ENCODE results near the gene THOC5. TPM values are rescaled to one million over a fixed set of nuclear protein-coding genes. Genes with fewer than 3 reads are reported as not detected.
A peak's percentile ranks its signal among the peaks of the same experiment; 100 is the strongest.

The THOC5 gene
- total RNA-seq, 6 experiments from 2014 or later = 11.9 to 17.4 (median 14.1) TPM

DNA sequence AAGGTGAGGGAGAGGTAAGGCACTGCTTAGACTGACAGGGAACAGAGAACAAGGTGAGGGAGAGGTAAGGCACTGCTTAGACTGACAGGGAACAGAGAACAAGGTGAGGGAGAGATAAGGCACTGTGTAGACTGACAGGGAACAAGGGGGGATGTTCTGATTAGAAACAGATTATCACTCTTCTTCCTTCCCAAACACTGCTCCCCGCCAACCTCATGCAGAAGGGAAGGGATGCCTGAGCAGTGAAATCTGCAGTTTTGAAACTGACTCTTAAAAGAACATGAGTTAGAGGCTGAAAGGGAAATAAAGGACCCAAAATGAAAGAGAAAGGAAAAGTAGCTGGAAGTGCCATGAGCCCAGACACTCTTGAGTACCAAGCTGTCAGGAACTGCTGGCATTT, 43.7 kb downstream of the THOC5 start:
- Histone ChIP-seq H3K27me3 (no peaks in the 10 kb centered on the region), H3K4me3 (no peak overlapping the region), H3K27ac (no peak overlapping the region), H3K36me3 (peaks cover 0 to 51% (median 22%) of the 10 kb centered on the region in 4 donors), H3K9me3 (no peaks in the 10 kb centered on the region), H3K4me1 (no peaks in the 10 kb centered on the region)
- DNase-seq (no peak), ATAC-seq (no peak)
- WGBS (ENCODE audit: insufficient coverage, low coverage, low lambda C conversion rate, missing lambda C conversion rate) = 63% methylated on average over 1 of the region's 1 CpG
- intact Hi-C loops (cut with DNase I) = no loop called here
- TF ChIP-seq, protein P1, sequence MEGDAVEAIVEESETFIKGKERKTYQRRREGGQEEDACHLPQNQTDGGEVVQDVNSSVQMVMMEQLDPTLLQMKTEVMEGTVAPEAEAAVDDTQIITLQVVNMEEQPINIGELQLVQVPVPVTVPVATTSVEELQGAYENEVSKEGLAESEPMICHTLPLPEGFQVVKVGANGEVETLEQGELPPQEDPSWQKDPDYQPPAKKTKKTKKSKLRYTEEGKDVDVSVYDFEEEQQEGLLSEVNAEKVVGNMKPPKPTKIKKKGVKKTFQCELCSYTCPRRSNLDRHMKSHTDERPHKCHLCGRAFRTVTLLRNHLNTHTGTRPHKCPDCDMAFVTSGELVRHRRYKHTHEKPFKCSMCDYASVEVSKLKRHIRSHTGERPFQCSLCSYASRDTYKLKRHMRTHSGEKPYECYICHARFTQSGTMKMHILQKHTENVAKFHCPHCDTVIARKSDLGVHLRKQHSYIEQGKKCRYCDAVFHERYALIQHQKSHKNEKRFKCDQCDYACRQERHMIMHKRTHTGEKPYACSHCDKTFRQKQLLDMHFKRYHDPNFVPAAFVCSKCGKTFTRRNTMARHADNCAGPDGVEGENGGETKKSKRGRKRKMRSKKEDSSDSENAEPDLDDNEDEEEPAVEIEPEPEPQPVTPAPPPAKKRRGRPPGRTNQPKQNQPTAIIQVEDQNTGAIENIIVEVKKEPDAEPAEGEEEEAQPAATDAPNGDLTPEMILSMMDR (IDR thresholded peaks at IDR 0.05) = no peak
- no peak for TF ChIP-seq POLR2A (IDR thresholded peaks at IDR 0.05)

DNA sequence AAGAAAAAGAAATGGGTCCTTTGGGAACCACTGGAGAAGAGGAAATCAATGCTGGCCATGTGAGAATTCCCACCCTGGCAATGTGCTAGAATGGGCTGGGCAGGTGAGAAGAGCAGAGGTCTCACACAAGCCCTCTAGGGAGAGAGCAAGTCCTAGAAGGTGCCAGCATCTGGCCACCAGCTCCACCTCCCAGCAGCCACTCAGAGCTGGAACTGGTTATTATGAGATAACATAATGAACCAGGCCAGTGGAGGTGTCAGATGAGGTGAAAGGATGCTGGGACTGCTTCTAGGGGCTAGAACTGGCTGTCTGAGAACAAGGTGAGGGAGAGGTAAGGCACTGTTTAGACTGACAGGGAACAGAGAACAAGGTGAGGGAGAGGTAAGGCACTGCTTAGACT, 44.3 kb downstream of the THOC5 start:
- no peak for TF ChIP-seq POLR2A (IDR thresholded peaks at IDR 0.05)
- TF ChIP-seq, protein P1 (IDR thresholded peaks at IDR 0.05) = no peak
- intact Hi-C loops (cut with DNase I) = no loop called here
- H3K27ac ChIP-seq = no peak overlapping the region

GRCh38 chr22:29503811-29504372, 49.7 kb downstream of the THOC5 start:
- Histone ChIP-seq H3K4me3 (no peak overlapping the region), H3K27me3 (no peaks in the 10 kb centered on the region), H3K36me3 (peaks cover 0 to 15% (median 7%) of the 10 kb centered on the region in 4 donors), H3K4me1 (peaks cover 0 to 17% (median 7%) of the 10 kb centered on the region in 4 donors), H3K27ac (no peak overlapping the region), H3K9me3 (no peaks in the 10 kb centered on the region)
- DNase-seq (peak in 2 of 3 donors; percentile 37 to 53), ATAC-seq (peak; percentile 55 to 62 (median 56))
- intact Hi-C loops (cut with DNase I) = no loop called here
- WGBS (ENCODE audit: insufficient coverage, low coverage, low lambda C conversion rate, missing lambda C conversion rate) = 53% methylated on average over 7 of the region's 7 CpGs
- TF ChIP-seq, protein P1 (IDR thresholded peaks at IDR 0.05) = no peak
- TF ChIP-seq POLR2A (IDR thresholded peaks at IDR 0.05) = no peak

More for the DNA sequence above, 44.3 kb downstream of the THOC5 start:
- Histone ChIP-seq H3K36me3 (peaks cover 0 to 49% (median 22%) of the 10 kb centered on the region in 4 donors), H3K4me3 (no peak overlapping the region), H3K9me3 (no peaks in the 10 kb centered on the region), H3K27me3 (no peaks in the 10 kb centered on the region), H3K4me1 (no peaks in the 10 kb centered on the region)
- ATAC-seq = no peak
- DNase-seq = no peak

GRCh38 chr22:29499852-29500251, 53.7 kb downstream of the THOC5 start:
- DNase-seq (no peak), ATAC-seq (peak in 3 of 4 donors; percentile 33 to 67 (median 64))
- intact Hi-C loops (cut with DNase I) = no loop called here
- no peaks in the 10 kb centered on the region for H3K36me3 ChIP-seq
- H3K27me3 ChIP-seq = no peaks in the 10 kb centered on the region
- H3K9me3 ChIP-seq = no peaks in the 10 kb centered on the region
- WGBS (ENCODE audit: insufficient coverage, low coverage, low lambda C conversion rate, missing lambda C conversion rate) = 58% methylated on average over 8 of the region's 8 CpGs
- peaks cover 0 to 17% (median 7%) of the 10 kb centered on the region in 4 donors for H3K4me1 ChIP-seq
- TF ChIP-seq POLR2A (IDR thresholded peaks at IDR 0.05) = no peak
- TF ChIP-seq, protein P1 (IDR thresholded peaks at IDR 0.05) = no peak
- H3K4me3 ChIP-seq = no peak overlapping the region
- H3K27ac ChIP-seq = peak overlapping the region in 1 of 3 donors; percentile 59
